Ascending aorta (tissue), 2 donors: ENCODE measurements around the gene GALNT9. TPM values are rescaled to one million over a fixed set of nuclear protein-coding genes. Genes with fewer than 3 reads are reported as not detected.

ENCODE experiments used
- DNase-seq, 2 donors: peaks; one replicate each; pipeline ENCODE4 v3.0.0-alpha.2; 2019; ENCODE audit warnings: low spot score in 2 of 2
- H3K27ac ChIP-seq, 2 donors: fragments of 200-600 bp; sonication (generic); one replicate each; pipeline ENCODE4 v1.5.1; 2016 to 2017; ENCODE audit warnings: mild to moderate bottlenecking in 1 of 2
- H3K27me3 ChIP-seq: fragments of 200-600 bp; sonication (generic); one replicate; pipeline ENCODE4 v1.5.1; 2017
- H3K36me3 ChIP-seq, 2 donors: fragments of 200-600 bp; sonication (generic); one replicate each; pipeline ENCODE4 v1.5.1; 2016
- H3K4me1 ChIP-seq, 2 donors: fragments of 200-600 bp; sonication (generic); one replicate each; pipeline ENCODE4 v1.5.1; 2016 to 2017; ENCODE audit warnings: mild to moderate bottlenecking in 1 of 2
- H3K4me3 ChIP-seq, 2 donors: fragments of 200-600 bp; sonication (generic); one replicate each; pipeline ENCODE4 v1.5.1; 2016 to 2017; ENCODE audit warnings: mild to moderate bottlenecking in 1 of 2
- H3K9me3 ChIP-seq, 2 donors: fragments of 200-600 bp; sonication (generic); one replicate each; pipeline ENCODE4 v1.5.1; 2016
- intact Hi-C: fragments of 100-400 bp; cut with DNase I; formaldehyde crosslinking; loops from one replicate; pipeline ENCODE4 v1.15.1; 2023
- total RNA-seq: library from RNA; depleted of rRNA; stranded (reverse); fragments of >200 nt; gene quantifications from one replicate; pipeline ENCODE4 v1.1.0, GENCODE V29; 2016
- TF ChIP-seq, protein P1 (sequence below), 3 experiments: fragments of 200-600 bp in 2 of 3; fragments of 450-650 bp in 1 of 3; sonication (generic) in 2 of 3; IDR thresholded peaks; one replicate each; pipeline ENCODE4 v1.5.1; 2016 to 2019; ENCODE audit warnings: antibody characterized with exemption in 3 of 3, mild to moderate bottlenecking in 1 of 3, moderate library complexity in 1 of 3

Gene GALNT9
- total RNA-seq, 1 donor from 2014 or later, result not detected

DNA sequence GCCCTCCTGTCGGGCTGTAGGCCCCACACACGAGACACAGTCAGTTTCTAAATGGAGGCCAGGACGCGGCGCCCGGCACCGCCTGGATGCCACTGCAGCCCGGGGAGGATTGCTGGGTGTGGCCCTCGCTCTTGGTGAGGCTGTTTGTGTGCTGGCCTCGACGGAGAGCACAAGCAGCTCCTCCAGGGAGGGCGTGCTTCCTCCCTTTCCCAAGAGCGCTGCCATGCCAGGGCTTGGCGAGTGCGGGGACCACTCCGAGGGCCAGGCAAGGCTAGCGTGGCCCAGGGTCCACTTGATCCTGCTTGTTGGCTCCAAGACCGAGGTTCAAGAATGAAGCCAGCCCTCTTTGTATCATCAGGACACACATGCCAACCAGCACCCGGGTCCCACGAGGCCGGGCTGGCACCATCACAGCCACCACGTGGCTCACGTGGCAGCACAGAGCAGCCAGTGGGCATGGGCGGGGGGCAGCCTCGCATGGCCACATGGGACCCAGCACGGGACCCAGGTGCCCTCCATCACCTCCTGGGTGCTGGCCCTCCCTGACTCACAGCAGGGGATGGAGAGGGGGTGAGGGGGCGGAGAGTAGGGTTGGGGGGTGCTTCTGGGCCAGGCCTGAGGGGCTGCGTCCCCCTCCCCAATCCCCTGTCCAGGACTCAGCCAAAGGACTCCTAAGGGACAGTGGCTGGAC is 113.9 kb downstream of the GALNT9 start:
- no peaks in the 10 kb centered on the region for H3K27me3 ChIP-seq
- no peak overlapping the region for H3K27ac ChIP-seq
- DNase-seq, result no peak
- H3K9me3 ChIP-seq, result peaks cover 0 to 5% of the 10 kb centered on the region in 2 donors
- TF ChIP-seq, protein P1, sequence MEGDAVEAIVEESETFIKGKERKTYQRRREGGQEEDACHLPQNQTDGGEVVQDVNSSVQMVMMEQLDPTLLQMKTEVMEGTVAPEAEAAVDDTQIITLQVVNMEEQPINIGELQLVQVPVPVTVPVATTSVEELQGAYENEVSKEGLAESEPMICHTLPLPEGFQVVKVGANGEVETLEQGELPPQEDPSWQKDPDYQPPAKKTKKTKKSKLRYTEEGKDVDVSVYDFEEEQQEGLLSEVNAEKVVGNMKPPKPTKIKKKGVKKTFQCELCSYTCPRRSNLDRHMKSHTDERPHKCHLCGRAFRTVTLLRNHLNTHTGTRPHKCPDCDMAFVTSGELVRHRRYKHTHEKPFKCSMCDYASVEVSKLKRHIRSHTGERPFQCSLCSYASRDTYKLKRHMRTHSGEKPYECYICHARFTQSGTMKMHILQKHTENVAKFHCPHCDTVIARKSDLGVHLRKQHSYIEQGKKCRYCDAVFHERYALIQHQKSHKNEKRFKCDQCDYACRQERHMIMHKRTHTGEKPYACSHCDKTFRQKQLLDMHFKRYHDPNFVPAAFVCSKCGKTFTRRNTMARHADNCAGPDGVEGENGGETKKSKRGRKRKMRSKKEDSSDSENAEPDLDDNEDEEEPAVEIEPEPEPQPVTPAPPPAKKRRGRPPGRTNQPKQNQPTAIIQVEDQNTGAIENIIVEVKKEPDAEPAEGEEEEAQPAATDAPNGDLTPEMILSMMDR (IDR thresholded peaks at IDR 0.05), result no peak
- H3K36me3 ChIP-seq, result no peaks in the 10 kb centered on the region
- no peak overlapping the region for H3K4me3 ChIP-seq
- no peaks in the 10 kb centered on the region for H3K4me1 ChIP-seq
- intact Hi-C loops, result no loop called here

DNA sequence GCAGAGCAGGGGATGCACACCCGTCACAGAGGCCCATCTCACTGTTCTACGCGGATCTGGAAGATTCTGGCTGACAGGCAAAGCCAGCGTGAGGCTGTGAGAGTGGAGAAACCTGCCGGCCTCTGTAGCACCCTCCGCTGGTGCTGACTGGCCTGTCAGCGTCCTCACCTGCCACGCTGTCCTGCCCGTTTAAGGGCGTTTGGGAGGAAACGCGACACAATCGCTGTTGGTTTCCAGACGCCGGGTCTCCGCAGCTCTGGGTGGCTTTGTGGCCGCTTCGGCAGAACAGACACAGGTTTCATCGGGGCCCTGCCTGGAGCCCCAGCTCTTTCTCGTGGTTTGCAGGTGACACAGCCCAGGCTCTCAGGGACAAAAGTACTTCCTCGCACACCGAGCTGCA is 114.5 kb downstream of the GALNT9 start:
- Histone ChIP-seq H3K27me3 (no peaks in the 10 kb centered on the region), H3K4me3 (no peak overlapping the region), H3K9me3 (peaks cover 0 to 5% of the 10 kb centered on the region in 2 donors), H3K27ac (no peak overlapping the region), H3K36me3 (no peaks in the 10 kb centered on the region), H3K4me1 (no peaks in the 10 kb centered on the region)
- intact Hi-C loops, result no loop called here
- TF ChIP-seq, protein P1 (IDR thresholded peaks at IDR 0.05), result no peak
- DNase-seq, result no peak

DNA sequence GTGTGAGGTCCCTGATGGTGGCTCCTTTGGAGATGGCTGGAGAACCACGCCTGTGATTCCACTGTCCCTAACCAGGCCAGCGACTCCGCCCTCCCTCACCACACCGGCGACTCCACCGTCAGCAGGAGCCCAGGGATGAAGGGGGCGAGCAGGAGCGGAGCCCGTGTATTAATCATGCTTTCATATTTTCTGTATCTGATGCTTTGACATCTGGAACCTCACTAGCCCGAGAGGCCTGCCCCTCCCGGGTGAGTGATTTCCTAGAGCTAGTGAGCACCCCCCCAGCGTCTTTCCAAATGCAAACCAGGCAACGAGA is 115.3 kb downstream of the GALNT9 start:
- no peaks in the 10 kb centered on the region for H3K27me3 ChIP-seq
- H3K4me1 ChIP-seq, result no peaks in the 10 kb centered on the region
- intact Hi-C loops, result no loop called here
- TF ChIP-seq, protein P1 (IDR thresholded peaks at IDR 0.05), result no peak
- H3K27ac ChIP-seq, result no peak overlapping the region
- H3K9me3 ChIP-seq, result peaks cover 0 to 5% of the 10 kb centered on the region in 2 donors
- H3K36me3 ChIP-seq, result no peaks in the 10 kb centered on the region
- no peak overlapping the region for H3K4me3 ChIP-seq
- DNase-seq, result no peak

DNA sequence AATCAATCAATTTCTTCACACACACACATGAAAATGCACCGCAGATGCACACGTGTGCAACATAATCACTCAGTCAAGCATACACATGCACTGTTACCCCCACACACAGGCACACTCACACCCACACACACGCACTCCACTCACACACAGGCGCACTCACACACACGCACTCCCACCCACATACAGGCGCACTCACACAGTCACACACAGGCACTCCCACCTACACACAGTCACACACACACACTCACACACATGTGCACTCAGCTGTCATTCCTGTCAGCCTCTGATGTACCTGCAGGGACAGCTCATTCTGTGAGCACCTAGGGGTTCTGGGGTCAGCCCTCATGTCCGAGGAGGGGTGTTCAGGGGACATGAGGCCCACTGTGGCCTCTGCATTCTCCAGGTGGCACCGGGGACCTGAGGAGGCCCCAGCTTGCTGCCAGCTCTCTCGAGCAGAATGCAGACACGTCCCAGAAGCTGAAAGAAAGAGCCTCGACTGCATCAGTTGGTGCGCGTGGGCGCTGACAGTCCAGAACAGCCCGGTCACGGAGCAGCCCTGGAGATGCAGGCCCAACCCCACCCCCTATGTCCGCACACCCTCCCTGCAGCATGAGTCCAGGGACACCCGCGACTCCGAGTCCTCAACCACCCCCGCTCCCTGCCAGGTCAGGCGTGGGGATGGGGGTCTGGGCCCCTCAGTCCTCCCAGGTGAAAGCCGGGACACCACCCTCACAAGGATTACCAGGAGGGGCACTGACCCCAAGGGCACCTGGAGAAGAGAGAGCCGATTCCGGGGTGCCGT is 115.8 kb downstream of the GALNT9 start:
- Histone ChIP-seq H3K9me3 (peaks cover 0 to 5% of the 10 kb centered on the region in 2 donors), H3K36me3 (no peaks in the 10 kb centered on the region), H3K27ac (no peak overlapping the region), H3K27me3 (no peaks in the 10 kb centered on the region), H3K4me3 (no peak overlapping the region), H3K4me1 (no peaks in the 10 kb centered on the region)
- DNase-seq, result no peak
- TF ChIP-seq, protein P1 (IDR thresholded peaks at IDR 0.05), result no peak
- intact Hi-C loops, result no loop called here

DNA sequence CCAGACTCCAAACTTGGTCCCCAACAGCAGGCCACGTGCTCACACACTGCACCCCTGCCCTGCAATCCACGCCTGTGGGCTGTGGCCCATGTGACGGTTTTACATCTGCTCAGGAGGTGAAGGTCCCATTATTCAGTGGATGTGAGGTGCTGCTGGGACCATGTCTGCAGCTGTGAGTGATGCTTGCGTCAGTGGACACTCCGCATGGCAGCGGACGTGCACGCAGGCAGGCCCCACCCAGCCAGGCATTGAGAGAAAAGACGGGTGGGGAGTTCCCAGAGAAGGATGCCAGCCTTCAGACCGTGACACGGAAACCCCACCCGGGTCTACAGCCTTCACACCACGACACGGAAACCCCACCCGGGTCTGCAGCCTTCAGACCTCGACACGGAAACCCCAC is 117.6 kb downstream of the GALNT9 start:
- Histone ChIP-seq H3K36me3 (no peaks in the 10 kb centered on the region), H3K4me3 (no peak overlapping the region), H3K9me3 (peaks cover 0 to 5% of the 10 kb centered on the region in 2 donors), H3K27ac (no peak overlapping the region), H3K27me3 (no peaks in the 10 kb centered on the region), H3K4me1 (no peaks in the 10 kb centered on the region)
- DNase-seq, result no peak
- intact Hi-C loops, result no loop called here
- TF ChIP-seq, protein P1 (IDR thresholded peaks at IDR 0.05), result no peak
